ENCODE results near the gene ABHD17B.

The ABHD17B gene

GRCh38 chr9:71857159-71857558 is 53.8 kb downstream of the ABHD17B start:
- no peak for TF ChIP-seq CTCF (IDR thresholded peaks at IDR 0.05; ENCODE audit: extremely low read depth, missing control alignments)
- DNase-seq (ENCODE audit: low spot score) = no peak

GRCh38 chr9:71854811-71855210 is 56.2 kb downstream of the ABHD17B start:
- no peak for DNase-seq (ENCODE audit: low spot score)
- TF ChIP-seq CTCF (IDR thresholded peaks at IDR 0.05; ENCODE audit: extremely low read depth, missing control alignments) = no peak

GRCh38 chr9:71853084-71853483 is 57.9 kb downstream of the ABHD17B start:
- TF ChIP-seq CTCF (IDR thresholded peaks at IDR 0.05; ENCODE audit: extremely low read depth, missing control alignments) = no peak
- DNase-seq (ENCODE audit: low spot score) = no peak

- no peak for TF ChIP-seq CTCF (IDR thresholded peaks at IDR 0.05; ENCODE audit: extremely low read depth, missing control alignments)
- DNase-seq (ENCODE audit: low spot score) = no peak
Observed at GRCh38 chr9:71850996-71851395, 60.0 kb downstream of the ABHD17B start.

DNA sequence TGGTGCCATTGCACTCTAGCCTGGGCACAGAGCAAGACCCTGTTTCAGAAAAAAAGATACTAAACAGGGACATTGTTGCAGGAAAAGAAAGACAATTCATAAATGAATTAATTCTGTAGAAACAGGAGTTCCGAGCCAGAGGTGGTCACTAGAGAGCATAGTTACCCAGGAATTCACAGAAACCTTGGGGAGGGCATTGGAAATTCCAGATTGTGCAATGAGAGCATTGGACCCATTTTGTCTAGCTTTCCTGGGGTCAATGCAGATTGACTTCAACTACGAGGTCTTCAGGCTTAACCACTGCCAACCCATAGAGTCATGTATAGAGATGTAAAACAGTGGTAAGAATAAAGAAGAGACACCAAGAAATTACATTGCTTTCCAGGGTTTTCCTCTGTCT is 63.1 kb downstream of the ABHD17B start:
- no peak for TF ChIP-seq CTCF (IDR thresholded peaks at IDR 0.05; ENCODE audit: extremely low read depth, missing control alignments)
- no peak for DNase-seq (ENCODE audit: low spot score)

GRCh38 chr9:71844808-71845207 is 66.2 kb downstream of the ABHD17B start:
- no peak for TF ChIP-seq CTCF (IDR thresholded peaks at IDR 0.05; ENCODE audit: extremely low read depth, missing control alignments)

DNA sequence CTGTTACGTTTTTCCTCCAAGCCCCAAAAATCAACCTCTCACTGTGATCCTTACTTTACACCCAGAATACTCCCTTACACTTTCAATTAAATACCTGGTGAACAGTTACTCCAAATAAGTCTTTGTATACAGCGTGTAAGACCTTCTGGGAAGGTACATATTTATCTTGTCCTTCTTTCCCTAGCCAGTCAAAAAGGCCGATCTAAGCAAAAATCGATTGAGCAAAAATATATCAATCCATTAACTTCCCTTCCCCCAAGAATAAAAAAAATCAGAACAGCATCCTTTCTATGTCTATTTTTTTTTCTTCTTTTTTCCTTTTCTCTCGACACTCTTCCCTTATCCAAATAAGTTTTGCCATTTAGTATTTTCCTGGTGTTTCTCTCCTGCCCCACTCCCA is 71.3 kb downstream of the ABHD17B start:
- TF ChIP-seq CTCF (IDR thresholded peaks at IDR 0.05; ENCODE audit: extremely low read depth, missing control alignments) = no peak
- no peak for DNase-seq (ENCODE audit: low spot score)

More at GRCh38 chr9:71844808-71845207, 66.2 kb downstream of the ABHD17B start:
- no peak for DNase-seq (ENCODE audit: low spot score)
